ENCODE results near the gene PIGR. TPM values are rescaled to one million over a fixed set of nuclear protein-coding genes. Genes with fewer than 3 reads are reported as not detected.

PIGR gene
- total and polyA plus RNA-seq, 2 of the 8 experiments (the other 6 are each of a cell fraction or from before 2014, with no cell fraction given) = not detected

DNA sequence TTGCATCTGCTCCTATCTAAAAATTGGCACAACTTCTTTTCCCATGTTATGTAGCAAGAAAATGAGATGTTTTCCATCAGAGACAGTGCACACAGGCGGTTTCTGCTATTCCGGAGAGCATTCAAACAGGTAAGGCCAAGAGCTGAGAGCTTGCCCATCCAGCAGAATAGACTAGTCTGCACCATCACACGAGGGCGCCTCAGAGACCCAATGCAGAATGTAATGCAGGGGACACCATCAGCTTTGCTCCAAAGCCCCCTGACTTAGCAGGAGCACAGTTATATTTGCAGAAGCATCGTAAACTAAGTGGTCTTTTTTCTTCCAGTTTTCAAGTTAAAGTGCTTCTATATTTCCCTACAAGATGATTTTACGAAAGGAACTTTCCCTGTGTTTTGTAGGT lies 44.3 kb downstream of the PIGR start (continued):
- TF ChIP-seq POLR2A (IDR thresholded peaks at IDR 0.05; ENCODE audit: control extremely low read depth in 1 of 2, low read depth in 2 of 2, low read length in 2 of 2) (no peak), MAFK (IDR thresholded peaks at IDR 0.05; ENCODE audit: low read depth, low read length) (no peak), GTF2F1 (IDR thresholded peaks at IDR 0.05; ENCODE audit: borderline replicate concordance, low read depth, low read length) (no peak)
